ENCODE results near the gene TNPO2.

- TF ChIP-seq CTCF (IDR thresholded peaks at IDR 0.05; ENCODE audit: insufficient read depth, low read depth, low read length): no peak
- no peak for TF ChIP-seq EZH2 (IDR thresholded peaks at IDR 0.05; ENCODE audit: insufficient read depth, low read length)
Observed at GRCh38 chr19:12701596-12702282, 22.0 kb downstream of the TNPO2 start.

Measured in astrocyte (in vitro differentiated cells and primary cell).